IgD-negative memory B cell (primary cell): Measurements from ENCODE around the gene SNRNP48. TPM values are rescaled to one million over a fixed set of nuclear protein-coding genes. Genes with fewer than 3 reads are reported as not detected.

Experiments
- H3K27ac Mint-ChIP-seq, 3 donors: one replicate each; pipeline ENCODE4 v1.8.0; 2020 to 2022; ENCODE audit warnings: mild to moderate bottlenecking in 3 of 3, mixed read lengths in 3 of 3, moderate library complexity in 1 of 3
- H3K27me3 Mint-ChIP-seq: one replicate; pipeline ENCODE4 v1.8.0; 2021; ENCODE audit warnings: mixed read lengths
- H3K36me3 Mint-ChIP-seq: one replicate; pipeline ENCODE4 v1.8.0; 2020; ENCODE audit warnings: mild to moderate bottlenecking, mixed read lengths
- H3K4me1 Mint-ChIP-seq, 3 donors: one replicate each; pipeline ENCODE4 v1.8.0; 2020 to 2022; ENCODE audit warnings: mixed read lengths in 3 of 3, mild to moderate bottlenecking in 1 of 3
- H3K4me3 Mint-ChIP-seq, 4 donors: one replicate each; pipeline ENCODE4 v1.8.0; 2020 to 2022; ENCODE audit warnings: mild to moderate bottlenecking in 4 of 4, mixed read lengths in 4 of 4, moderate library complexity in 3 of 4
- H3K9me3 Mint-ChIP-seq, 3 donors: one replicate each; pipeline ENCODE4 v1.8.0; 2020 to 2021; ENCODE audit warnings: mixed read lengths in 3 of 3, mild to moderate bottlenecking in 1 of 3
- polyA plus RNA-seq: library from polyadenylated mRNA; unstranded; fragments of 300-500 nt; fragmentation: Illumina TruSeq; gene quantifications from one replicate; pipeline ENCODE4 v1.2.3, GENCODE V29; 2021

Gene SNRNP48
- polyA plus RNA-seq, 1 donor from 2014 or later, result 6.9 TPM

DNA sequence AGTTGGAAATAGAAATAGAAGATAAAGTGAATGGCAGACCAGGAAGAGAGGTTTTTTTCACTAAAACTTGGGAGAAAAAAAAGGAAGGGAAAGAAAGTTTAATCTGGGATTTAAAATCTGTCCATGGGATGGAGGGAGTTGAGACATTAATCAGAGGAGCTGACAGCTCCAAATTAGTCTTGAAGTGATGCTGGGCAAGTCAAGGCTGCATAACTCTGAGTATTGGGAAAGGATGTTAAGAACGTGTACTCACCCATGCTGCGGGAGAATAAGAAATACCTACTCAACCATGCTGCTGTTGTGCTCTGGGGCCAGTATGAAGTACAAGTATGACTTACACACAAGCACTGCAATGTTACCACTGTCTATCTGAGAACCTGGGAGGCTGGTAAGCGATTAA lies 47.5 kb downstream of the SNRNP48 start:
- Mint-ChIP-seq H3K27me3 (peaks cover 10% of the 10 kb centered on the region), H3K4me1 (peaks cover 0 to 5% (median 0%) of the 10 kb centered on the region in 3 donors), H3K36me3 (no peaks in the 10 kb centered on the region), H3K4me3 (no peak overlapping the region), H3K27ac (no peak overlapping the region), H3K9me3 (no peaks in the 10 kb centered on the region)

GRCh38 chr6:7639427-7639826 lies 49.4 kb downstream of the SNRNP48 start:
- Mint-ChIP-seq H3K4me1 (peaks cover 0 to 5% (median 0%) of the 10 kb centered on the region in 3 donors), H3K4me3 (no peak overlapping the region), H3K27ac (no peak overlapping the region), H3K36me3 (no peaks in the 10 kb centered on the region), H3K27me3 (peaks cover 12% of the 10 kb centered on the region), H3K9me3 (no peaks in the 10 kb centered on the region)

- no peak overlapping the region for H3K4me3 Mint-ChIP-seq
- H3K9me3 Mint-ChIP-seq, result no peaks in the 10 kb centered on the region
- H3K27ac Mint-ChIP-seq, result no peak overlapping the region
- H3K4me1 Mint-ChIP-seq, result peaks cover 0 to 5% (median 0%) of the 10 kb centered on the region in 3 donors
- H3K27me3 Mint-ChIP-seq, result peaks cover 15% of the 10 kb centered on the region
- no peaks in the 10 kb centered on the region for H3K36me3 Mint-ChIP-seq
These were observed 50.0 kb downstream of the SNRNP48 start for GRCh38 chr6:7640016-7640415.

DNA sequence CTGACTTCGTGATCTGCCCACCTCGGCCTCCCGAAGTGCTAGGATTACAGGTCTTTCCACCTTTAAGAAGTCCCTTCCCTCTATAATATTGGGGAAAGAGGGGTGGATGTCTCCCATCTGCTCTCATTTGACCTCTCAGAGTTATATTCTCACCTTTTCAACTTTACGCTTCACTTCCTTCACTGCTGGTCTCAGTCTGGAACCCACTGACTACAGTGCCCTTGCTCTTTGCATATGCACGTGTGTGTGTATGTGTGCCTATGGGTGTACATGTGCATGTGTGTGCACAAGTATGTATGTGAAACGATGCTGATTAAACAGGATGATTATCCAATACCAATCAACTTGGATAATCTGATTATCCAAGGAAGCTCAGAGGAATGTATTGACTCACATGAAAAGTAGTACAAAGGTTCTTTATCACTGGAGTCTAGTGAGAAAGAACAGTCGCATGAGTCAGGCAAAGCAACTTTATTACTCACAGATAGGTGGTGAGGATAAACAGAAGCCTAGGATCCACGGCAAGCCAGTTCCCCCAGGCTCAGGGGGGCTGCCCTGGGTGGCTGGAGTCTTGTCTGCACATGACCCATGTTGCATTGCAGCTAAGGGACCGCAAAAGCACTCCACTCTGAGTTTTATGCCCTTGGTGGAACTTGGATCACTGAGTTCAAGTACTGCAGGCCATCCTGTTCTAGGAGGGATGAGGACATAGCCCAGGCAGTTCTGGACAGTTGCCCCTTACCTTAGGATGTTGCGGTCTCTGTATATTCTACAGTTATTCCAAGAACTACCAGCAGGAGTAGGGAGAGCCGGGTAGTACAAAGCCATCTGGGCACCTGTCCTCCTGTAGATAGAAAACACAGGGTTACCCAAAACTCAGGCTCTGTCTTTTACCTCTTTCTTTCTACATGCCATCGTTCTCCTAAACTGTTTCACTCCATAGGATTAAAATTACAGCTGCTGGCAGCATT lies 50.9 kb downstream of the SNRNP48 start:
- Mint-ChIP-seq H3K27ac (no peak overlapping the region), H3K4me1 (peaks cover 0 to 5% (median 0%) of the 10 kb centered on the region in 3 donors), H3K4me3 (no peak overlapping the region), H3K9me3 (no peaks in the 10 kb centered on the region), H3K36me3 (no peaks in the 10 kb centered on the region), H3K27me3 (peaks cover 15% of the 10 kb centered on the region)

DNA sequence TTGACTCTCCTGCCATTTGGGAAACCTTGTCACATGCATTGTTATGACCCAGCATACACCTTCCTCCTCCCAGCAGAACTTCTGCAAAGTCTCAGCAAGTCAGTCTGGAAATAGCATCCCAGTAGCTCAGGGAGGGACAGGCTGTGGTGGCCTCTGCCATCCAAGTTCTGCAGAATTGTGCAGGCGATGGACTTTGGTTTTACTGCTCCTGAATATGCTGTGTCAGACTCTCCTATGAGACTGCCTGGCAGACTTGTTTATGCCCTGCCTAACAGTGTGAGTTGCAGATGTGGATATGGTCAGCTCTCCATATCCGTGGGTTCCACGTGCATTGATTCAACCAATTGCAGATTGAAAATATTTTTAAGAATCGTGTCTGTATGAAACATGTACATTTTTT lies 52.8 kb downstream of the SNRNP48 start:
- Mint-ChIP-seq H3K27ac (no peak overlapping the region), H3K9me3 (no peaks in the 10 kb centered on the region), H3K4me1 (peaks cover 0 to 9% (median 0%) of the 10 kb centered on the region in 3 donors), H3K4me3 (no peak overlapping the region), H3K36me3 (no peaks in the 10 kb centered on the region), H3K27me3 (peaks cover 9% of the 10 kb centered on the region)

GRCh38 chr6:7644417-7644816 lies 54.4 kb downstream of the SNRNP48 start:
- Mint-ChIP-seq H3K4me1 (peaks cover 3 to 13% (median 5%) of the 10 kb centered on the region in 3 donors), H3K4me3 (no peak overlapping the region), H3K36me3 (no peaks in the 10 kb centered on the region), H3K27ac (peak overlapping the region in 1 of 3 donors; percentile 33), H3K9me3 (no peaks in the 10 kb centered on the region), H3K27me3 (peaks cover 9% of the 10 kb centered on the region)

GRCh38 chr6:7646394-7646793 lies 56.4 kb downstream of the SNRNP48 start:
- Mint-ChIP-seq H3K27me3 (peaks cover 12% of the 10 kb centered on the region), H3K4me1 (peaks cover 3 to 15% (median 9%) of the 10 kb centered on the region in 3 donors), H3K4me3 (no peak overlapping the region), H3K36me3 (no peaks in the 10 kb centered on the region), H3K9me3 (no peaks in the 10 kb centered on the region), H3K27ac (no peak overlapping the region)

GRCh38 chr6:7647504-7647903 lies 57.5 kb downstream of the SNRNP48 start:
- H3K36me3 Mint-ChIP-seq, result no peaks in the 10 kb centered on the region
- H3K27ac Mint-ChIP-seq, result no peak overlapping the region
- no peak overlapping the region for H3K4me3 Mint-ChIP-seq
- H3K4me1 Mint-ChIP-seq, result peaks cover 3 to 15% (median 9%) of the 10 kb centered on the region in 3 donors
- no peaks in the 10 kb centered on the region for H3K9me3 Mint-ChIP-seq
- H3K27me3 Mint-ChIP-seq, result peaks cover 9% of the 10 kb centered on the region

DNA sequence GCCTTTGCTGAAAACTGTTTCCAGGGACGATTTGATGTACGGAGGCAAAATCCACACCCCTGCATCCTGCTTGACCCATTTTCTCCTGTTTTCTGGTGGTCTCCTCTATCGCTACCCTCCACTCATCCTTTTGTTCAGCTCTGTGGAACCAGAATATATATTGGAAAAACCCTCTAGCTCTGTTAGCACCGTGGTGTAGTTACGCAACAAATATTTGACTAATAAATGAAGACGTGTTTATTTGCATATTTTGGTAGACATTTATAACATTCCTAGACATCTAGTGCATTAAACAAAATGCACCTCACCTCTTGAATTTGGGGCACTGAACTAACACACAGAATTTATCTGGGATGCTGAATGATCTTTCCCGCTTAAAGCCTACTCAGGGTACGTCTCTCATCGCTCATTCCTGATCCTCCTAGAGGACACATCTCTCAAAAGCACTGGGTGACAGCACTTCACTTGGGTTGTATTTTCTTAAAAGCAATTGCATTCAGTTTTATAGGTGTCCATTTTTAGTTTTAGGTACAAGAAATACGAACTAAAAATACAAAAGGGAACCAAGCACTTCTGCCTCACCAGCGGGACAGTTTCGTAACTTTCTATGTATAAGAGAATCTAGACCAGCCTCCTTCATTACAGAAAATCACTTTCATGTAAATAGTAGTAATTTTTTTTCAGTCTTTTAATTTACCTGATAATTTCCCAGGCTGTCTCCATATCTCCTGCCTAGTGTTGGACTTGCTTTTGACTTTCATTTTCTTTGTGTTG lies 59.2 kb downstream of the SNRNP48 start:
- peaks cover 7% of the 10 kb centered on the region for H3K27me3 Mint-ChIP-seq
- H3K27ac Mint-ChIP-seq, result no peak overlapping the region
- H3K9me3 Mint-ChIP-seq, result no peaks in the 10 kb centered on the region
- H3K36me3 Mint-ChIP-seq, result no peaks in the 10 kb centered on the region
- H3K4me1 Mint-ChIP-seq, result peaks cover 3 to 15% (median 9%) of the 10 kb centered on the region in 3 donors
- H3K4me3 Mint-ChIP-seq, result peak overlapping the region in 2 of 4 donors; percentile 29 to 43

GRCh38 chr6:7650878-7651277 lies 60.9 kb downstream of the SNRNP48 start:
- H3K27ac Mint-ChIP-seq, result no peak overlapping the region
- H3K4me3 Mint-ChIP-seq, result peak overlapping the region in 1 of 4 donors; percentile 38
- H3K27me3 Mint-ChIP-seq, result peaks cover 5% of the 10 kb centered on the region
- peaks cover 3 to 15% (median 9%) of the 10 kb centered on the region in 3 donors for H3K4me1 Mint-ChIP-seq
- H3K36me3 Mint-ChIP-seq, result no peaks in the 10 kb centered on the region
- H3K9me3 Mint-ChIP-seq, result no peaks in the 10 kb centered on the region

DNA sequence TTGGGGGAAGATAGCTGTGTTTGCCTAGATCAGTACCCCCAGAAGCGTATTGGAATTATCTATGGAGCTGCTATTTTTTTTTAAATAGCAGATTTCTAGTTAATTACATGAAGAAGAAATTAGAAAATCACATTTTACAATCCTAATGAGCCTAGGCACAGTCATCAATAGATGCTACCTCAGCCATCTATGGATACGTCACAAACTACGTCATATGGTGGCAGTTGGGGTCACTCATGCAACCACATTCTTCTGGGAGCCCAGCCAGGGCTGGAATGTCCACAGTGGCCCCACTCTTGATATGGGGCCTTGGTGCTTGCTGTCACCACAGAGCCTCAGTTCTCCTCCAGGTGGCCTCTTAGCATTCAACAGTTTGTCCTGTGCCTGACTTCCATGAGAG lies 63.0 kb downstream of the SNRNP48 start:
- Mint-ChIP-seq H3K9me3 (no peaks in the 10 kb centered on the region), H3K27ac (no peak overlapping the region), H3K4me3 (no peak overlapping the region), H3K4me1 (peaks cover 3 to 9% (median 9%) of the 10 kb centered on the region in 3 donors), H3K36me3 (no peaks in the 10 kb centered on the region), H3K27me3 (peaks cover 8% of the 10 kb centered on the region)

DNA sequence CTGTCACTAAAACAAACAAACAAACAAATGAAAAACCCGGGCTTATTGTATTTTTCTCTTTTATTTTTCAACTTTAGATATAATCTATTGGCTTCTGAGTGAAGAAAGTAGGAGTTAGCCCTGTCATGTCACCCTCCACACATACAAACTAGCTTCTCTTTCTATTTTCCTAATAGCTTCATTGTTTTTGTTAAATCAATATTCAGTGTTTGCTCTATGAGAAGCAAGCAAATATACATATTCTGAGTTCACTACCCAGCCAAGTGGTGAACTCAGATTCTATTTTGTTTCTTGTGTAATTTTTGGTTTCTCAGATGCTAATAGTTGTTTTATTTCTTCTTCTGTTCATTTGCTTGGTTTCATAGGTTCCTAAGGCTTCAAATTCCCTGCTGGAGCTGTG lies 66.4 kb downstream of the SNRNP48 start:
- H3K4me1 Mint-ChIP-seq, result no peaks in the 10 kb centered on the region
- peaks cover 13% of the 10 kb centered on the region for H3K27me3 Mint-ChIP-seq
- no peaks in the 10 kb centered on the region for H3K9me3 Mint-ChIP-seq
- H3K27ac Mint-ChIP-seq, result no peak overlapping the region
- no peaks in the 10 kb centered on the region for H3K36me3 Mint-ChIP-seq
- H3K4me3 Mint-ChIP-seq, result no peak overlapping the region

DNA sequence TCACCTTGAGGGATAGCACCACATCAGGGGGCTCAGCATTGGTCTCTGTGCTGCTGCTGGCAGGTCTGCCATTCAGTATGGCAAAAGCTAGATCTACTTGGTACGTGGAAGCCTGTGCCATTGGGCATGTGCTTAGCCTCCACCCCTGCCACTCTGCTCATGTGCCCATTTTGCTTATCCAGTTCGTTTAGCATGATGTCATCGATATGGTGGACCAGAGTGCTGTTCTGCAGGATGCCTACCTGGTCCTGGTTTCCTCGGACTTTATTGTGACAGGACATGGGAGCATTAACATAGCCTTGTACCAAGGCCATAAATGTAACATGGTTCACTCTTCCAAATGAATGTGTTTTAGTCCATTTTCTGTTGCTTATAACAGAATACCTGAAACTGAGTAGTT lies 68.5 kb downstream of the SNRNP48 start:
- Mint-ChIP-seq H3K27me3 (peaks cover 15% of the 10 kb centered on the region), H3K9me3 (no peaks in the 10 kb centered on the region), H3K4me3 (no peak overlapping the region), H3K27ac (no peak overlapping the region), H3K4me1 (no peaks in the 10 kb centered on the region), H3K36me3 (no peaks in the 10 kb centered on the region)

DNA sequence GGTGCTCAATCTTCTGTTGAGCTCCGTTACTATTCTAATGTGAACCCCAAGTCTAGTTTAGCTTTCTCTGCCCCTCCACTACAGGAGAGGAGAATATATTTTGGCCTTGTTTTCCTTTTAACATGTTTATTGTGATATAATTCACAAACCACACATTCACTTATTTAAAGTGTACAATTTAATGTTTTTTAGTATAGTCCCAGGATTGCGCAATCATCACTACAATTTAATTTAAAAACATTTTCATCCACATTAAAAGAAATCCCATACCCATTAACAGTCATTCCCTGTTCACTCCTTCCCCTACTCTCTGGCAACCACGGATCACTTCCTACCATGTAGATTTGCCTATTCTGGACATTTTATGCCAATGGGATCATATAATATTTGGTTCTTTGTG lies 71.4 kb downstream of the SNRNP48 start:
- peaks cover 16% of the 10 kb centered on the region for H3K27me3 Mint-ChIP-seq
- peaks cover 1% of the 10 kb centered on the region for H3K36me3 Mint-ChIP-seq
- peaks cover 0 to 3% (median 0%) of the 10 kb centered on the region in 3 donors for H3K9me3 Mint-ChIP-seq
- H3K4me1 Mint-ChIP-seq, result no peaks in the 10 kb centered on the region
- no peak overlapping the region for H3K4me3 Mint-ChIP-seq
- H3K27ac Mint-ChIP-seq, result no peak overlapping the region
